SU-DHL-6 (cell line): ENCODE data around the gene FGF9.

Source experiments
- EZH2phosphoT487 ChIP-seq: fragments of 200-600 bp; sonication (generic), shearing (Covaris generic); conservative IDR thresholded peaks from 2 replicates; pipeline ENCODE4 v1.6.1; 2018; ENCODE audit warnings: mild to moderate bottlenecking, antibody characterized with exemption, low read length, moderate library complexity, mixed read lengths
- TF ChIP-seq, protein P1 (sequence below): fragments of 200-600 bp; sonication (generic); IDR thresholded peaks from one replicate; pipeline ENCODE4 v1.5.1; 2017; ENCODE audit warnings: antibody characterized with exemption, mild to moderate bottlenecking, low read length, moderate library complexity; ENCODE audit not compliant: insufficient read depth, poor library complexity, severe bottlenecking

DNA sequence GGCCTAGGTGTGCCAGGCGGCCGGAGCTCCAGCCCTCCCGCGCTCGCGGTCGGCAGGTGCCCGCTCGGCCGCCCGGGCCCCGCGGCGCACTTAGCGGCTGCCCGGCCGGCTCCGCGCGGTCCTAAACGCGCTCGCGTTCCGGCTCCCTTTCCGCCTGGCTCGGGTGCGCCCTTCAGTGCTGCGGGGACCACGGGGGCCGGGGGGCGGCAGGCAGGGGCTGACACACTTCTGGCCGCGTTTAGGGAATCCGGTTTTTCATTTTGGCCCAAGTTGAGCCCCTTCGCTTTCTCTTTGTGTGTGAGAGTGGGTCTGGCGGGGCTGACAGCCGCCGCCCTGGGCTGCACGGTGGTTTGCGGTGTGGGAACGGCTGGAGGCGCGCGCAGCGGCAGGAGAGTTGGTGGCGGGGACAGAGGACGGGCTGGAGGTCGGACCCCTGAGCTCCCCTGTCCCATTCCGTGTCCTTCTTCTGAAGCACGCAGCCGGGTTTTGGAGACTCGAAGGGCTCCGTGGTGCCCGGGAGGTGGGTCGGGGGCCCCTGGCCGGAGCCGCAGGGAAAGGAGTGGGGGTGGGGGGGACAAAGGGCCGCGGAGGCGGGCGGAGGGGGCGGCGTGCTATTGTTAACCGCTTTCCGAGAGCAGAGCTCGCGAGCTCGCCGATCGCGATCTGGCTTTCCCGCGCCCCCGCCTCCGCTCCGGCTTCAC lies 3.1 kb downstream of the FGF9 start:
- TF ChIP-seq, protein P1, sequence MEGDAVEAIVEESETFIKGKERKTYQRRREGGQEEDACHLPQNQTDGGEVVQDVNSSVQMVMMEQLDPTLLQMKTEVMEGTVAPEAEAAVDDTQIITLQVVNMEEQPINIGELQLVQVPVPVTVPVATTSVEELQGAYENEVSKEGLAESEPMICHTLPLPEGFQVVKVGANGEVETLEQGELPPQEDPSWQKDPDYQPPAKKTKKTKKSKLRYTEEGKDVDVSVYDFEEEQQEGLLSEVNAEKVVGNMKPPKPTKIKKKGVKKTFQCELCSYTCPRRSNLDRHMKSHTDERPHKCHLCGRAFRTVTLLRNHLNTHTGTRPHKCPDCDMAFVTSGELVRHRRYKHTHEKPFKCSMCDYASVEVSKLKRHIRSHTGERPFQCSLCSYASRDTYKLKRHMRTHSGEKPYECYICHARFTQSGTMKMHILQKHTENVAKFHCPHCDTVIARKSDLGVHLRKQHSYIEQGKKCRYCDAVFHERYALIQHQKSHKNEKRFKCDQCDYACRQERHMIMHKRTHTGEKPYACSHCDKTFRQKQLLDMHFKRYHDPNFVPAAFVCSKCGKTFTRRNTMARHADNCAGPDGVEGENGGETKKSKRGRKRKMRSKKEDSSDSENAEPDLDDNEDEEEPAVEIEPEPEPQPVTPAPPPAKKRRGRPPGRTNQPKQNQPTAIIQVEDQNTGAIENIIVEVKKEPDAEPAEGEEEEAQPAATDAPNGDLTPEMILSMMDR, result no peak
- no peak for TF ChIP-seq EZH2phosphoT487
